A549 treated with AZD9567 at 1 μM for 4 hours (cell line): ENCODE measurements around the gene BTBD6. TPM values are rescaled to one million over a fixed set of nuclear protein-coding genes. Genes with fewer than 3 reads are reported as not detected.

ENCODE experiments used
- total RNA-seq: library from RNA; stranded (reverse); fragments of 200-300 nt; extraction: Qiagen RNA extraction; gene quantifications from 5 replicates; pipeline ENCODE4 v1.2.3, GENCODE V29; 2022; ENCODE audit not compliant: insufficient read depth

The BTBD6 gene
- 33.0 to 44.5 TPM (median 41.2 TPM) in 5 replicates for total RNA-seq

GRCh38 chr14:105248368-105249181 is at the start of gene BTBD6:
TSS of gene BTBD6 (plus strand) at chr14:105248533. CDS start at chr14:105248712, 179 bp downstream.

Other genes starting within 250 kb of the BTBD6 start
- 44.8 to 57.5 TPM (median 49.9 TPM) in 5 replicates for gene CDCA4, start 227.4 kb upstream of the BTBD6 start, total RNA-seq
- gene GPR132, start 183.1 kb upstream of the BTBD6 start, total RNA-seq: 0.37 to 0.60 TPM (median 0.48 TPM) in 4 of 5 replicates, not detected in the other
- gene JAG2, start 79.8 kb upstream of the BTBD6 start, total RNA-seq: 26.4 to 35.5 TPM (median 30.5 TPM) in 5 replicates
- gene NUDT14, start 67.2 kb upstream of the BTBD6 start, total RNA-seq: 21.9 to 51.1 TPM (median 44.5 TPM) in 5 replicates
- 25.8 to 30.0 TPM (median 28.8 TPM) in 5 replicates for gene BRF1, start 52.5 kb downstream of the BTBD6 start, total RNA-seq
- 23.7 to 29.4 TPM (median 27.7 TPM) in 5 replicates for gene PACS2, start 66.2 kb downstream of the BTBD6 start, total RNA-seq
- gene TEX22, start 150.0 kb downstream of the BTBD6 start, total RNA-seq: 0.20 to 1.1 TPM (median 0.27 TPM) in 4 of 5 replicates, not detected in the other
- 46.5 to 86.8 TPM (median 83.5 TPM) in 5 replicates for gene MTA1, start 171.3 kb downstream of the BTBD6 start, total RNA-seq
- gene CRIP2, start 226.3 kb downstream of the BTBD6 start, total RNA-seq: 118 to 201 TPM (median 197 TPM) in 5 replicates
- gene CRIP1, start 238.4 kb downstream of the BTBD6 start, total RNA-seq: 1,826 to 2,202 TPM (median 1,909 TPM) in 5 replicates
- 24.6 to 53.4 TPM (median 47.1 TPM) in 5 replicates for gene TEDC1, start 242.7 kb downstream of the BTBD6 start, total RNA-seq